GM21515 (cell line): ENCODE measurements around the gene MMEL1.
A peak's percentile ranks its signal among the peaks of the same experiment; 100 is the strongest.

Experiments
- ATAC-seq: cut with Tn5 transposase; IDR thresholded peaks from one replicate; pipeline ENCODE4 v1.9.1; 2021; ENCODE audit not compliant: unreplicated experiment

MMEL1 gene

GRCh38 chr1:2643414-2644077, 10.7 kb upstream of the MMEL1 start:
- no peak for ATAC-seq

- ATAC-seq, result peak; percentile 85
These were observed 10.0 kb upstream of the MMEL1 start for GRCh38 chr1:2642560-2643413.

- ATAC-seq, result peak; percentile 2
These were observed 9.3 kb upstream of the MMEL1 start for GRCh38 chr1:2642131-2642559.

- ATAC-seq, result no peak
These were observed 8.7 kb upstream of the MMEL1 start for GRCh38 chr1:2641381-2642130.

GRCh38 chr1:2640626-2641025, 7.8 kb upstream of the MMEL1 start:
- ATAC-seq, result no peak

- ATAC-seq, result no peak
These were observed 7.0 kb upstream of the MMEL1 start for GRCh38 chr1:2639607-2640521.

- ATAC-seq, result no peak
These were observed 6.4 kb upstream of the MMEL1 start for GRCh38 chr1:2639203-2639602.

- ATAC-seq, result no peak
These were observed 5.8 kb upstream of the MMEL1 start for GRCh38 chr1:2638466-2639115.

GRCh38 chr1:2637442-2638145, 4.8 kb upstream of the MMEL1 start:
- ATAC-seq, result no peak

- no peak for ATAC-seq
These were observed 3.9 kb upstream of the MMEL1 start for GRCh38 chr1:2636733-2637132.

GRCh38 chr1:2635361-2636010, 2.7 kb upstream of the MMEL1 start:
- no peak for ATAC-seq

GRCh38 chr1:2633936-2634491, 1.2 kb upstream of the MMEL1 start:
- no peak for ATAC-seq

- ATAC-seq, result no peak
These were observed 635 bp upstream of the MMEL1 start for GRCh38 chr1:2633366-2633935.

- ATAC-seq, result no peak
These were observed 775 bp downstream of the MMEL1 start for GRCh38 chr1:2632051-2632430.

GRCh38 chr1:2631136-2632050, 1.4 kb downstream of the MMEL1 start:
- no peak for ATAC-seq

GRCh38 chr1:2630498-2631135, 2.2 kb downstream of the MMEL1 start:
- no peak for ATAC-seq
